Activated T-cell treated with anti-CD3 and anti-CD28 coated beads, Interleukin-2, amount 50 U/mL, for 48 hours (primary cell): ENCODE data around the gene PCF11.
"Not testable (repeated sequence)": the region's sequence is repeated elsewhere in the genome, so short reads cannot be mapped to it uniquely, and the experiment has no call there.

Source experiments
- DNase-seq, 2 experiments: peaks; one replicate each; pipeline ENCODE4 v3.0.0-alpha.2; 2020

The PCF11 gene, protein sequence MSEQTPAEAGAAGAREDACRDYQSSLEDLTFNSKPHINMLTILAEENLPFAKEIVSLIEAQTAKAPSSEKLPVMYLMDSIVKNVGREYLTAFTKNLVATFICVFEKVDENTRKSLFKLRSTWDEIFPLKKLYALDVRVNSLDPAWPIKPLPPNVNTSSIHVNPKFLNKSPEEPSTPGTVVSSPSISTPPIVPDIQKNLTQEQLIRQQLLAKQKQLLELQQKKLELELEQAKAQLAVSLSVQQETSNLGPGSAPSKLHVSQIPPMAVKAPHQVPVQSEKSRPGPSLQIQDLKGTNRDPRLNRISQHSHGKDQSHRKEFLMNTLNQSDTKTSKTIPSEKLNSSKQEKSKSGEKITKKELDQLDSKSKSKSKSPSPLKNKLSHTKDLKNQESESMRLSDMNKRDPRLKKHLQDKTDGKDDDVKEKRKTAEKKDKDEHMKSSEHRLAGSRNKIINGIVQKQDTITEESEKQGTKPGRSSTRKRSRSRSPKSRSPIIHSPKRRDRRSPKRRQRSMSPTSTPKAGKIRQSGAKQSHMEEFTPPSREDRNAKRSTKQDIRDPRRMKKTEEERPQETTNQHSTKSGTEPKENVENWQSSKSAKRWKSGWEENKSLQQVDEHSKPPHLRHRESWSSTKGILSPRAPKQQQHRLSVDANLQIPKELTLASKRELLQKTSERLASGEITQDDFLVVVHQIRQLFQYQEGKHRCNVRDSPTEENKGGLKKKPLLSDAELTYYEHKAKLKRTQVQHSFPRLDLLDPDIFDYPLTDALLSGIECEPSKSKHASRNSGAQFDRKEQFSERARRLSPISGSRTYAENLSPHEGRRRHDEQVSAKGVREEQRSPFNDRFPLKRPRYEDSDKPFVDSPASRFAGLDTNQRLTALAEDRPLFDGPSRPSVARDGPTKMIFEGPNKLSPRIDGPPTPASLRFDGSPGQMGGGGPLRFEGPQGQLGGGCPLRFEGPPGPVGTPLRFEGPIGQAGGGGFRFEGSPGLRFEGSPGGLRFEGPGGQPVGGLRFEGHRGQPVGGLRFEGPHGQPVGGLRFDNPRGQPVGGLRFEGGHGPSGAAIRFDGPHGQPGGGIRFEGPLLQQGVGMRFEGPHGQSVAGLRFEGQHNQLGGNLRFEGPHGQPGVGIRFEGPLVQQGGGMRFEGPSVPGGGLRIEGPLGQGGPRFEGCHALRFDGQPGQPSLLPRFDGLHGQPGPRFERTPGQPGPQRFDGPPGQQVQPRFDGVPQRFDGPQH (N-terminal part only)

DNA sequence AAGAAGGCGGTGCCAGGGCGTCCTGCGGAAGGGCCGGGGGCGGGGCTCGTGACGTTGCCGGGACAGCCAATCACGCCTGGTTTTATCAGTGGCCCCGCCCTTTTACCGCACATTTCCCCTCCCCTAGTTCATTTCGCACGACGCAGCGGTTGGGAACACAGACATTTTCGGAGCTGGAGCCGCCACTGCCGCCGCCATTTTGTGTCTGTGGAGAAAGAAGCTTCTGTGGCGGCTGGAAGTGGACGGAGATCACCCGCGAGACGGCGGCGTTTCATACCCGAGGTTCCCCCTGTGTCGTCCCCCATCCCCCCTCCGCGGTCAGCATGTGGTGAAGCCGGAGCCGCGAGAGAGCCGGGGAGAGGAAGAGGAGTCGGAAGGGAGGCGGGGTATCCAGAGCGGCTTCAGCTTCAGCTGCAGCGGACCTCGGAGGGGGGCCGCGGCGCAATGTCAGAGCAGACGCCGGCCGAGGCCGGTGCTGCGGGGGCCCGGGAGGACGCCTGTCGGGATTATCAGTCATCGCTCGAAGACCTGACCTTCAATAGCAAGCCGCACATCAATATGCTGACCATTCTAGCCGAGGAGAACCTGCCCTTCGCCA is at the start of gene PCF11:
TSS of gene PCF11 (plus strand) at position 136 of the 598 bp plus-strand sequence. CDS start at position 445, 309 bp downstream.
- peak in 1 of 2 experiments; percentile 96 for DNase-seq

DNA sequence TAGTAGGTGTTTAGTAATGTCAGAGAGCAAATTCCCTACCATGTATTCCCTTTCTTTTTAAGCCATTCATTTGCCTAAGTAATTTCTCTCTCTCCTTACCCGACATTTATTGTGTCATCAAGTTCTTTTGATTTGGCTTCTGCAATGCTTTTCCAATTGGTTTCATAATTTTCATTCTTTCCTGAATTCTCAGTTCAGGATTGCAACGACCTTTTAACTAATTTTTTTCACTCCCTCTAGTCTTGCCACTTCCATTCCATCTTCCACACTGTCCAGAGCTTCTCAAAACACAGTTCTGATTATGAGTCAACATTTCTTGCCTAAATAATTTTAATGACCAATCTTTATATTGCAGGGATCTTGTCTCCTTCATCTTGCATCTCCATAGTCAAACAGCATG is 44.0 kb upstream of the PCF11 start:
- DNase-seq, result no peak

DNA sequence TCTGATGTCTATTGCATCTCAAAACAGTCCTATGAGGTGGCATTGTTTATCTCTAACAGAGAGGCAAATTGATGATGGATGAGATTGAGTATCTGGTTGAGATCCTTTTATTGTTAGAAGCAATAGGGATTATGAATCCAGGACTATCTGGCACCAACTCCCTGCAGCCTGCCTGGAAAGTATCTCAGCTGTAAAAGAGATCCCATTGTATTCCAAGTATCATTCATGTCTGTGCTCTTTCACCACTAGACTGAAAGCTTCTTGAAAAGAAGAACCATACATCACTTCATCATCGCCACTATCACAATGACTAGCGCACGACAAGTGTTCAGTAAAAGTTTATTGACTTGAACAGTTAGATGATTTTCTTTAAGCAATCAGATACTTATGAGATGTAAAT is 41.9 kb upstream of the PCF11 start:
- no peak for DNase-seq

DNA sequence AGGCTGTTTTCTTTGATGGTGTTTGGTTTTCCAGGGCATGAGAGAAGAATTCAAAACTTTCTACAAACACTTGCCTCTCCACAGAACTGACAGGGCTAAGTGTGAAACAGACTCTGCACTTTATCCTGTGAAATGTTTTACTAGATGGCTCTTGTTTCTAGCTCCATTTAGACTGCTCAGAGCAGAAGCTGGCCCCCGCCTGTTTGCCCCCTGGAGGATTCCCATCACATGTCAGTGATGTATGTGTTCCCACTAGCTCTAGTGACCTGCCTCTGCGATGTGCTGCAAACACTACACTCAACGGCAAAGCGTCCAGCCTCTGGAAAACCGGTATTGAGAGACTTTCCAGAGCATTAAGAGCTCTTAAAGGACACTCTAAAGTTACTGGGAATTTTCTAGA is 41.4 kb upstream of the PCF11 start:
- DNase-seq, result no peak

DNA sequence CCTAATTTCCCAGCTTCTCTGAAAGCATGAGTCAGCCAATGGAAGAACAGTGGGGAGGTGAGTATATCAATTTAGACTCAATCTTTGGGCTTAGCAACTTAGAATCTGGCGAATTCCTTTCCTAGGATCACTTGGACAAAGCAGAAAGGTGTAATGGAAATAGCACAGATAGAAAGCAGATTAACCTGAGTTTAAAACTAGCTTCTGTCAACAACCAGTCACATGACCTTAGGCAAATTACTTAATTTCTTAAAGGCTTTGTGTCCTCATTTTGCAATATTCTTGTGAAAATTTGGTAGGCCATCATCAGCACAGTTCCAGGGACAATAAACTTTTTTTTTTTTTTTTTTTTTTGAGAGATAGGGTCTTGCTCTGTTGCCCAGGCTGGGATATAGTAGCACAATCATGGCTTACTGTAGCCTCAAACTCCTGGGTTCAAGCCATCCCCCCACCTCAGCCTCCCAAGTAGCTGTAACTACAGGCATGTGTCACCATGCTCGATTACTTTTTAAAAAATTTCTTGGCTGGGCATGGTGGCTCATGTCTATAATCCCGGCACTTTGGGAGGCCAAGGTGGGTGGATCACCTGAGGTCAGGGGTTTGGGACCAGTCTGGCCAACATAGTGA is 40.8 kb upstream of the PCF11 start:
- DNase-seq, result no peak

DNA sequence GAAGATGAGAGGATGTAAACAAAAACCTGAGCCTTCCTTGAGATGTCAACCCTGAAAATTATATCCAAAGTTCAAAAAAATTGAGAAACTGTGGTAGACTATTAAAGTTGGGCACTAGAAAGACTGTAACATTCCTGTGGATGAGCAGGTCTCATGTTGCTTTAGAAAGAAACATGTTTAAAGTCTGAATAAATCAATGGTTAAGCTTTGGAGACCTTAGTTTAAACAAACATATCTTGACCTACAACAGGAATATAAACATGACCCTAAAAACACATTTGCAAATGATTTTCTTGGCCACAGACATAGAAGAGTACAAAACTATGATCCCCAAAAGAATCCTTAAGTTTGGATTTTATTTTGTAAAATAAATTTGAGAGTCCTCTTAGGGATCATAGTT is 38.1 kb upstream of the PCF11 start:
- no peak for DNase-seq

DNA sequence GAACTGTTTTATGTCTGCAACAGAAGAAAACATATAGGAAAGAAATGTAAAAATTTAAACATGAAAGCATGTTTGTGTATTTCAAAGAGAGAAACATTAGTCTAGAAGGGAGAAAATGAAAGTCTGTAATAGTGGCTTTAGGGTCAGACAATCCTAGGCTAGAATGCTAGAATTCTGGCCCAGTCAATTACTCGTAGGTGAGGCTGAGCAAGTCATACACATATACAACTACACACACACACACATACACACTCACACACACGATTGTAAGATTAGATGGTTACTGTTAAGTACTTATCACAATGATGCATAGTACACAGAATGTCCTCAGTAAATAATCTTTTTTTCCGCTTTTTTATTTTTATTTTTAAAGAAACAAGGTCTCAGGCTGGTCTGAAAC is 37.7 kb upstream of the PCF11 start:
- no peak for DNase-seq

DNA sequence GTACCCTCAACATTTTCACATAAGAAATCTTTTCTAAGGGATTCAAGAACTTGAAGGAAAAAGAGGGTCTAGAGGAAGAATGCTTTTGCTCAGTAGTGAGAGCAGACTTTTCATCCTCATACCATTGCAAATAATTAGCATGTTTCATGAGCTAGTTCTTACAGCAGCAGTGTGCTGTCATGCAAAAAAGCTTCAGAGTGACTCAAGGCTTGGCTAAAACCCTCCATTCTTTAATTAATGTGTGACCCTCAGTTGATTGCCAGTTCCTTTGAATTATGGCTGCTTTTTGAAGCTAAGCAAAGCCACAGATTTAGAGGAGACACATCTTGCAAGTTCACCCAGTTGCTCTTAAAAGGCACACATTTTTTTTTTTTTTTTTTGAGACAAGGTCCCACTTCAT is 36.6 kb upstream of the PCF11 start:
- no peak for DNase-seq

DNA sequence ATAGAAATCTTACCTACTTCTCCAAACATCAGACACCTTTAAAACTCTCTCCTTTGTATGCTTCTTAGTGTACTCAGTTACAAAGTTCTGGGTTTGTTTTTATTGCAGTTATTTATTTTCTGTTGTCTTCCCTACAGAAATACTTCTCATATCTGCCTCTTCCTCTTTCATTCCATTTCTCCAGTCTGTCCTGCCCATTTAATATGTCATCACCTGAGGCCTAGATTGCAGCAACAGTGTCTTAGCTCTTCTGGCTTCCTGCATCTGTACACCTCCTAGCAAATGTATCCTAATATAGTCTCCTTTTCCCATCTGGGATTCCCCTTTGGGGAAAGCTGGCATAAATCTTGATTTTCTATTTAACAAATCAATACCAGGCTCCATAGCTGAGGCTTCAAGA is 34.9 kb upstream of the PCF11 start:
- no peak for DNase-seq

DNA sequence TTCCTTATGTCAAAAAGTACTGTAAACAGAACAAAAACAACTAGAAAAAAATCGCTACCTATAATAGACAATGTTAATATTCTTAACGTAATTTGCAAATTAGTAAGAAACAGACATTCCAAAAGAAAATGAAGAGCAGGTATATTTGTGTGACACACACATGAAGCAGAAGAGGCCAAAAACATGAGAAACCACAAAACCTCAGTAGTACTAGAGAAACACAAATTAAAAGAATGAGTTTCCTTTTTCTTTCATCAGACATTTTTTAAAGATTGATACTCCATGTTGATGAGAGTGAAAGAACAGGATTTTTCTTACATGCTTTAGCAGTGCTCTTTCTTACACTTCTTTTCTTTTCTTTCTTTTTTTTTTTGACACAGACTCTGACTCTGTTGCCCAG is 34.2 kb upstream of the PCF11 start:
- DNase-seq, result no peak

DNA sequence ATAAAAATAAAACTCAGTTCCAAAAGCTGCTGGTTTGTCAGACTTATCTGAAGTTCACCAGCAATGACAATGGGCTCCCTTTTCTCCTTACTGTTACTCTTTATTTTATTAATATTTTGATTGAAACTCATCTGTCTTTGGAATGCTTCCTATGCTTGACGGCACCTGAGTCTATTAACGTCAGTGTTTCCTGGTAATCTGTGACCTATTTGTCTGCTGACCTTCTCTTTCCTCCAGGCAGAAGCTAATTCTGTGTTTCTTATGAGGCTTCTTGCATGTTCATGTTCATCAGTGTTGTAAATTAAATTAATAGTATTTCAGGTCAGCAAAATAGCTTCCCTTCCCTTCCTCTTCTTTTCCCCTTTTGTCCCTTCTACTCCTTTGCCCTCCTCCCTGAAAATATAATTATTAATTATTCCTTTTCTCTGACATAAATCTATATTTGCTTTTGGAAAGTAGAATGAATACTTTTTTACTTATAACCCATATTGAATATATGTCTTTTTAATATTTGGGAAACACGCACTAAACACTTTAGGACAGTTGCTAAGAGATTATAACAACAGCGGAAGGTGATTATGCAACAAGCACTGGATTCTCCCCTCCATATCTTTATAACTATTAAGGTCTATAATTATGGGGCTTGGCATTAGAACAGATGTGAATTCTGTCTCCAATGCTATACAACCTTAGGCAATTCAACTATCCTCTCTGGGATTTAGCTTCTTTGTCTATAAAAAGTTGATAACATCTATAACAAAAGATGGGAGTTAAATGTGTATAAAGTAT is 32.1 kb upstream of the PCF11 start:
- no peak for DNase-seq

DNA sequence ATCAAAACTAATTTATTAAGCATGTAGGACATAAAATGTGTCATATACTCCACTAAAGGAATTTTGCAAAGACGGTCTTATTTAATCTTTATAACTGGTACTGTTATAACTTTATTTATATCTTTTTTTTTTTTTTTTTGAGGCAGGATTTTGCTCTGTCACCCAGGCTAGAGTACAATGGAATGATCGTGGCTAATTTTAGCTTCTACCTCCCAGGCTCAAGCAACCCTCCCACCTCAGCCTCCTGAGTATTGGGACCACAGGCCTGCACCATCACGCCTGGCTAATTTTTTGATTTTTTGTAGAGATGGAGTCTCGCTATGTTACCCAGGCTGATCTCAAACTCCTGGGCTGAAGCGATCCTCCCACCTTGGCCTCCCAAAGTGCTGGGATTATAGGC is 31.4 kb upstream of the PCF11 start:
- no peak for DNase-seq

DNA sequence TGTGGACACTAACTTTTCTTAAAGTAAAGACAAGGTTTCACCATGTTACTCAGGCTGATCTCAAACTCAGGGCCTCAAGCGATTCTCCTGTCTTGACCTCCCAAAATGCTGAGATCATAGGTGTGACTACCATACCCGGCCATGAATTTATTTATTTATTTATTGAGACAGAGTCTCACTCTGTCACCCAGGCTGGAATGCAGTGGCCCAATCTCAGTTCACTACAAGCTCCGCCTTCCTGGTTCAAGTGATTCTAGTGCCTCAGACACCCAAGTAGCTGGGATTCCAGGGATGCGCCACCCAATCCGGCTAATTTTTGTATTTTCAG is 29.7 kb upstream of the PCF11 start:
- DNase-seq, result no peak

DNA sequence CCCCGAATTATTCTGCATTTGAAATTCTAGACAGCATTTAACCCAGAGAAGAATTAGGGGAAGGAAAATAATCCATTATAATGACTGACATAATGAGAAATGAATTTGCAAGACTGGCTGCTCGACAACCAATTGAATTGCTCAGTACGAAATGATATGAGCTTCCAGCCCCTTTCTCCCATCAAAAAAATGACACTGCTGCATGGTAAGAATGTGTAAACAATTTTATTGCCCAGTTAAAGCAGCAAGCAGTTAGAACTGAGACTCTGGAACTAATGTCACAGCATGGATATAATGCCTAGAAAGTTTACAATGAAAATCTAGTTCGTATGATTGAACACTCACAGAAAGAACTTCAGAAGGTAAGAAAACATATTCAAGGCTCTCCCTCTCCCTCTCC is 24.7 kb upstream of the PCF11 start:
- no peak for DNase-seq

DNA sequence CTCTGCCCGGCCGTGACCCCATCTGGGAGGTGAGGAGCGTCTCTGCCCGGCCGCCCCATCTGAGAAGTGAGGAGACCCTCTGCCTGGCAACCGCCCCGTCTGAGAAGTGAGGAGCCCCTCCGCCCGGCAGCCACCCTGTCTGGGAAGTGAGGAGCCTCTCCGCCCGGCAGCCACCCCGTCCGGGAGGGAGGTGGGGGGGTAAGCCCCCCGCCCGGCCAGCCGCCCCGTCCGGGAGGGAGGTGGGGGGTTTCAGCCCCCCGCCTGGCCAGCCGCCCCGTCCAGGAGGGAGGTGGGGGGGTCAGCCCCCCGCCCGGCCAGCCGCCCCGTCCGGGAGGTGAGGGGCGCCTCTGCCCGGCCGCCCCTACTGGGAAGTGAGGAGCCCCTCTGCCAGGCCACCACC is 23.7 kb upstream of the PCF11 start:
- DNase-seq, result not testable (repeated sequence)

DNA sequence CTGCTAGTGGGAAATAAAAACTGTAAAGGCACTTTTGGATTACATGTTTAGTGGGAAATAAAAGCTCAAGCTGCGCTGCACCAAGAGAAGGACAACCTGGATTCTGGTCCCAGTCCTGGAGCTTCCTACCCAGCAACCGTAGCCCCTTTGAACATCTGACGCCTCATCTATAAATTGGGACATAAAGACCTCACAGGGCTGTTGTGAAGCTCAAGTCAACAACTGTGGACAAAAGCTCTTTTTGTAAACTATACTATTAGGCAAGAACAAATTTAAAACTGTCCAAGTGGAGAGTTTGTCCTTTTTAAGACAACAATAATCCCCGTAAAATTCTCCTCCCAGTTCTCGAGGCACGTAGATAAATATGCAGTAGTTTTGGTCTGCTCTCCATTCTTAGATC is 17.6 kb upstream of the PCF11 start:
- no peak for DNase-seq

DNA sequence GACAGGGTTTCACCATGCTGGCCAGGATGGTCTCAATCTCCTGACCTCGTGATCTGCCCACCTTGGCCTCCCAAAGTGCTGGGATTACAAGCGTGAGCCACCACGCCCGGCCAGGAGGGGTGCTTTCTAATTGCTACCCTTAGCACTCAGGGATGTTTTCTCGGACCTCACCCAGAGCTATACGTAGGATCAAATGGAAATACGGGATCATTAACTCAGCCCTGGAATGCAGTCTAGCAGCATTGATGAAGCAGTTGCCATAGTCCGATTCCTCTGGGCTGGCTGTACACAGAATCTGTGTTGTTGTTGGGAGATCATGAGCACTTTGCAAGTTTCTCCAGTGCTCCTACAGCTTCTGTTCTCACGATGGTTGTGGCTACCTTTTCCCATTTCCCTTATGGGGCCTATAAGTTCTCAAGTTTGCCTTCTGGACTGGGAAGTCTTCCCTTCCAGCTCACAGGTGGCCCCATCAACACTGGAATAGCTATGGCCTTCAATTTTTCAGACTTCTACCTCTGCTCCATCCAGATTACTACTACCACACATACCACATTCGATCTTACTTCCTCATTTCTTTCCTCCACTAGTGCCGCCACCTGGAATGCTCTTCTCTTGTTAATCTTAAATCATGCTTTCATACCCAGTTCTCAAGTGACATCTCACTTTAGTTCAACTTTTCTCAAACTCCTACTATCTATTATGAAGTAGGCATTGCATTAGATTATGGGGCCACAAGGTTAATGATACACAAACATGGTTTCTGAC is 16.1 kb upstream of the PCF11 start:
- no peak for DNase-seq

DNA sequence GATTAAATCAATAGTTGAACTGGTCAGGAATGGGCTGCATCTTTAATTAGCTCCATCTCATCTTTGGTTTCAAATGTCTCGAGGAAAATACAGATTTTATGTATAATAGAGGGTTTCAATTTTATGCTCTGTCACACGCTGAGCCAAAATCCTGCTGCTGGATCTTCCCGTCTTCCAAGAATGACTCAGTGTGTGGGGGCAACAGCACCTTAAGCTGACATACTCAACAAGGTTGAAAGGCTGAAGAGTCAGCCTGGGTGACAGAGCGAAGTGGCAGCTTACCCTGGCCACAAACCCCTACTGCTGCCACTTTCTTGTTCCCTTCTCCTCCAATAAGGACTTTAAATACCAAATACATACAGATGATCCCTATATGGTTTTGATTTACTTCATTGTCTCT is 9.0 kb upstream of the PCF11 start:
- DNase-seq, result no peak

DNA sequence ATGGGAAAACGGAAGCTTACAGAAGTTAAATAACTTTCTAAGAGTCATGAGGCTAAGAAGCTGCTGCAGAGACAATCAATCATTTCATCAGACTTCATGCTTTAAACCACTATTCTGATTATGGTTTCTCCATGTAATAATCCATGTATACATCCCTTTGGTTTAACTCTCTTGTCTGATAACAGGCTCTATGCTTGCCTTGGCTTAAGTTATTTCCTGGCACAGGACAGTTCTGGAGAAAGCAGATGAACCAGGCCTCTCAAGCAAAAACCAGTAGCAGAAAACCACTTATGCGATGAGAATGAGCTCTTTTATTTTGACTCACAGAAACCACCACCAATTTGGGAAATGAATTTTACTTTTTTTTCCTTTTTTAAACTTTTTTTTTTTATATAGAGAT is 6.5 kb upstream of the PCF11 start:
- no peak for DNase-seq

DNA sequence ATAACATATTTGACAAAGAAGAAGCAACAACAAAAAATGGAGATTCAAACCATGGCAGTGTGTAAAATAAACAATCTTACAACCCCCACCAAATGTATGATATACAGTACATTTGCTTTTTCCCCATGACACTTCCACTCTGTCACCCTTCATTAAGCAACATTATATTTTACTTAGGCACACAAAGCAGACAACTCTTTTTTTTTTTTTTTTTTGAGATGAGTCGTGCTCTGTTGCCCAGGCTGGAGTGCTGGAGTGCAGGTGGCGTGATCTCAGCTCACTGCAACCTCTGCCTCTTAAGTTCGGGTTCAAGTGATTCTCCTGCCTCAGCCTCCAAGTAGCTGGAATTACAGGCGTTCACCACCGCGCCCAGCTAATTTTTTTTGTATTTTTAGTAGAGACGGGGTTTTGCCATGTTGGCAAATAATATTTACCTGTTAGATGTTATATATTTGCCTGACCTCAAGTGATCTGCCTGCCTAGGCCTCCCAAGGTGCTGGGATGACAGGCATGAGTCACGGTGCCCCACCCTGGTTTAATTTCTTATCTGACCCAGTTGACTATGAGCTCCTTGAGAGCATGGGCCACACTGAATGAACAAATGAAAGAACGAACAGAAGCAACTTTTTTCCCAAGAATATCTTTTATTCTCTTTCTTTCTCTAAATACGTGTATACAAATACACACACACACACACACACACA is 5.5 kb upstream of the PCF11 start:
- no peak for DNase-seq
